ENCODE results near the gene DRAM2.
"Not testable (repeated sequence)": the region's sequence is repeated elsewhere in the genome, so short reads cannot be mapped to it uniquely, and the experiment has no call there.

The DRAM2 gene

DNA sequence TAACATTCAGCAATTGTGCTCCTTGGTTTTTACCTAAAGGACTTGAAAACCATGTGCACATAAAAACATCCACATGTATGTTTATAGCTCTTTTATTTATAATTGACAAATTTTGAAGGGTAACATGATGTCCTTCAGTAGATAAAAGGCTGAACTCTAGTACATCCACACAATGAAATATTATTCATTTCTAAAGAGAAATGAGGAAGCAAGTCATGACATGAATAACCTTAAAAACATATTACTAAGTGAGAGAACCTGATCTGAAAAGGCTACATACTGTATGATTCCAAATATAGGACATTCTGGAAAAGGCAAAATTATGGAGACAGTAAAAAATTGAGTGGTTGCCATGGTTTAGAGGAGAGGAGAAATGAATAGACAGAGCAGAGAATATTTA is 50.3 kb downstream of the DRAM2 start:
- TF ChIP-seq ZFX (IDR thresholded peaks at IDR 0.05): no peak
- TF ChIP-seq, protein P1, sequence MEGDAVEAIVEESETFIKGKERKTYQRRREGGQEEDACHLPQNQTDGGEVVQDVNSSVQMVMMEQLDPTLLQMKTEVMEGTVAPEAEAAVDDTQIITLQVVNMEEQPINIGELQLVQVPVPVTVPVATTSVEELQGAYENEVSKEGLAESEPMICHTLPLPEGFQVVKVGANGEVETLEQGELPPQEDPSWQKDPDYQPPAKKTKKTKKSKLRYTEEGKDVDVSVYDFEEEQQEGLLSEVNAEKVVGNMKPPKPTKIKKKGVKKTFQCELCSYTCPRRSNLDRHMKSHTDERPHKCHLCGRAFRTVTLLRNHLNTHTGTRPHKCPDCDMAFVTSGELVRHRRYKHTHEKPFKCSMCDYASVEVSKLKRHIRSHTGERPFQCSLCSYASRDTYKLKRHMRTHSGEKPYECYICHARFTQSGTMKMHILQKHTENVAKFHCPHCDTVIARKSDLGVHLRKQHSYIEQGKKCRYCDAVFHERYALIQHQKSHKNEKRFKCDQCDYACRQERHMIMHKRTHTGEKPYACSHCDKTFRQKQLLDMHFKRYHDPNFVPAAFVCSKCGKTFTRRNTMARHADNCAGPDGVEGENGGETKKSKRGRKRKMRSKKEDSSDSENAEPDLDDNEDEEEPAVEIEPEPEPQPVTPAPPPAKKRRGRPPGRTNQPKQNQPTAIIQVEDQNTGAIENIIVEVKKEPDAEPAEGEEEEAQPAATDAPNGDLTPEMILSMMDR (conservative IDR thresholded peaks at IDR 0.05): no peak
- no peak overlapping the region for H3K27ac ChIP-seq

DNA sequence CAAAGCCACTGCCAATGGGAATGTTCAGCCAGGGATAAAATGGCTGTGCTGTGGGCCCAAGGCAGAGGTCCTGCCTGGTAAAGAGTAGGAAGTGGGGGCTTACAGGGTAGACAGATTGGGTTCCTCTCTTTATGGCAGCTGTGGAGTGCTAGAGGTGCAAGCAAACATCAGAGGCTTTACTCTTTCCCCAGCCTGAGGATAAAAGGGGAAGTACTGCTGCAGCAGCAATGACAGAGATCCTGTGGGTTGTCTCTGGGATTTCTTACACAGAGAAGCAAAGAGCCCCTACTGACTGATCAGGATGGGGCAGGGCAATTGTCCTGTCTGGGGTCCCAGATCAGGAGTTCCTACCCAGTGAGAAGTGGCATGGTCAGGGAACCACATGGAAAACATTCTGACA is 54.2 kb downstream of the DRAM2 start:
- H3K27ac ChIP-seq: no peak overlapping the region
- TF ChIP-seq, protein P1 (conservative IDR thresholded peaks at IDR 0.05): no peak
- no peak for TF ChIP-seq ZFX (IDR thresholded peaks at IDR 0.05)

DNA sequence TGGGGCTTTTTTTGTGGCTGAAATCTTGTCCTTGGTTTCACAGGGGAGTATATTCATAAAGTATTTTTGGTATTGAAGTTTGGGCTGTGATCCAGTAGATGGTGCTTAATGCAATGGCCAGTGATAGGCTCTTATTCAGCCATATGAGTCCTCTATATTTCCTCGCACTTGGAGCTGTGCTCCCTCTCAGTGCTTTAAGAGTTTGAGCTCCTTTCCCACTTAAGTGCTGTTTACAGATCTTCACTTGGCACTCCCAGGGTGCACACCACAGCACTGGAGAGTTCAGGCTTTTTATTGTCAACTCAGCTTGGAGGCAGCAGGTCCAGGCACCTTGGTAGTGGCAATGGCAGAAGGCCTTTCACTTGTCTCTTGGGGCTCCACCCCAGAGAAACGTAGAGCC is 54.9 kb downstream of the DRAM2 start:
- H3K27ac ChIP-seq: no peak overlapping the region
- no peak for TF ChIP-seq ZFX (IDR thresholded peaks at IDR 0.05)
- TF ChIP-seq, protein P1 (conservative IDR thresholded peaks at IDR 0.05): no peak

GRCh38 chr1:111082421-111083203 is 57.3 kb downstream of the DRAM2 start:
- TF ChIP-seq ZFX (IDR thresholded peaks at IDR 0.05): no peak
- TF ChIP-seq, protein P1 (conservative IDR thresholded peaks at IDR 0.05): no peak
- H3K27ac ChIP-seq: no peak overlapping the region

DNA sequence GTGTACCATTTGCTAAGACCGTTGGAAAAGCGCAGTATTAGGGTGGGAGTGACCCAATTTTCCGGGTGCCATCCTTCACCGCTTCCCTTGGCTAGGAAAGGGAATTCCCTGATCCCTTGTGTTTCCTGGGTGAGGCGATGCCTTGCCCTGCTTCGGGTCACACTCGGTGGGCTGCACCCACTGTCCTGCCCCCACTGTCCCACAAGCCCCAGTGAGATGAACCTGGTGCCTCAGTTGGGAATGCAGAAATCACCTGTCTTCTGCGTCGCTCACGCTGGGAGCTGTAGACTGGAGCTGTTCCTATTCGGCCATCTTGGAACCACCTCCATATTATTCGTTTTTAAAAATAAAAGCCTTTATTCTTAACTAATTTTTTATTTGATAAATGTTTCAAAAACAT is 60.6 kb downstream of the DRAM2 start:
- not testable (repeated sequence) for H3K27ac ChIP-seq

DNA sequence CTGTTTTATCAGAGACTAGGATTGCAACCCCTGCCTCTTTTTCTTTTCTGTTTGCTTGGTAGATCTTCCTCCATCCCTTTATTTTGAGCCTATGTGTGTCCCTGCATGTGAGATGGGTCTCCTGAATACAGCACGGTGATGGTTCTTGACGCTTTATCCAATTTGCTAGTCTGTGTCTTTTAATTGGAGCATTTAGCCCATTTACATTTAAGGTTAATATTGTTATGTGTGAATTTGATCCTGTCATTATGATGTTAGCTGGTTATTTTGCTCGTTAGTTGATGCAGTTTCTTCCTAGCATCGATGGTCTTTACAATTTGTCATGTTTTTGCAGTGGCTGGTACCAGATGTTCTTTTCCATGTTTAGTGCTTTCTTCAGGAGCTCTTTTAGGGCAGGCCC is 62.6 kb downstream of the DRAM2 start:
- H3K27ac ChIP-seq: not testable (repeated sequence)

Measured in C4-2B (cell line).